HG03354 (cell line): ENCODE results near the gene FAM13A.

Source experiments
- ATAC-seq: cut with Tn5 transposase; IDR thresholded peaks from one replicate; pipeline ENCODE4 v1.9.1; 2021; ENCODE audit warnings: mild to moderate bottlenecking; ENCODE audit not compliant: unreplicated experiment, poor library complexity, severe bottlenecking

The FAM13A gene

DNA sequence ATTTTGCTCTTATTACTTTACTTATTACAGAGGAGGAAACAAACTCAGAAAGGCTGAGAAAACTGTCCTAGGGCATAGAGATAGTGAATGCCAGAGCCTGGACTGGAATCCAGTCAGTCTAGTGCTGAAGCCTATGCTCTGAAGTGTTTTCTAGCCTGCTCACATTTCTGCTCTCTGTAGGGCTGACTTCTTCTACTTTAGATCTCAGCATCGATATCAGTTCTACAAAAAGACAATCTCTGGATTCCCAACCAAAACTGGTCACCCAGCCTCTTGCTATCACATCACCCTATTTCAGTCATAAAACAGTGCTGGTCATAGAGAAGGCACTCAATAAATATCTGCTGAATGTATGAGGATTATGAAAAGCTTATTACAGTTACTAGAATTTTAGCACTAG lies 87.2 kb downstream of the FAM13A start:
- no peak for ATAC-seq

DNA sequence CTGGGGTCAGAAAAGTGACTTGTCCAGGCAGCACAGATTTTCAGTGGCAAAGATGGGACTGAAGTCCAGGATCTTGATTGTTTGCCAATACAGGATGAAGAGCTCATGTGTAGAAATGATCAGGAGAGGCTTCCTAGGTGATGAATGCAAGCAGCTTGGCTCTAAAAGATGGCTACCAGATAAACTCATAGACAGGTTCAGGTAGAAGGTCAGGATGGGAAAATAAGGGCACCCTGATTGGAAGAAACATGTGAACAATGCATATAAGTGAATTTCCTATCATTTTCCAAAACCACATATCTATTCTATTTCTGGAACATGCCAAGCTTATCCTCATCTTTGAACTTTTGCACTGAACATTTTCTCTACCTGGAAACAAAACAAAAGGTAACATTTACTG lies 87.7 kb downstream of the FAM13A start:
- ATAC-seq: no peak

DNA sequence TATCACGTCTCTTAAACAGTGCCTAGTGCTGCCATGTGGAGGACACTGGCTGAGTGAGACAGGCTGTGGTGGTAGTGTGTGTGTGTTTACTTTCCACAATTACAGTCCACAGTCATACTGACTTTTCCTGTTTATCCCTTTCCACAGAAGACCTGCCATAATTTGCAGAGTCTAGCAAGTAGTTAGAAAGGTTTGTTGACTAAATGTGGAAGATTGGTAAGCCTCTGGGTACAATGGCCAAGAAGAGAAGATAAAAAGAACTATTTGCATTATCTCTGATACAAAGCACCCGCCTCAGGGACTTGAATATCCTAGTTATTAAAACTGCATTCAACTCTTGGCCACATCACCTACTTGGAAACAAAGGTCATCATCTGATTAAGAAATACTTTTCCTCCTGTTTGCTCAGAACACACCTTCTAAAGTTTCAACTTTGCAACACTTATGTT lies 89.1 kb downstream of the FAM13A start:
- no peak for ATAC-seq

DNA sequence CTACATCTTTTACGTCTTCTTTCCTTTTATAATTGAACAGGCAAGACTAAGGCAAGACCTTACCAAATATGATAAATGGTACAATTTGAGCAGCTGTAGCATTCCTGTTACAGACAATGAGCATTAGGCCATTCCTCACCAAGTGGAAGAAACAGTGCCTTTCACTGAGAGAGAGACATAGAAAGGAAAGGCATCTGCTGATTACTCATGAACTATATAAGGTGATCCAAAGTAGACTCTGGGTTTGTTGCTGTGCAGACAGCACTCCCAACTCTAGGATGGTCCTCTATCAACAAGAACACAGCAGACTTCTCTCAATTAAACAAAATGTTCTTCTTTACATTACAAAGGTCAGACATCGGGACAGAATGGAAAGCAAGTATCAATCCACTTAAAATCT lies 91.9 kb downstream of the FAM13A start:
- no peak for ATAC-seq

DNA sequence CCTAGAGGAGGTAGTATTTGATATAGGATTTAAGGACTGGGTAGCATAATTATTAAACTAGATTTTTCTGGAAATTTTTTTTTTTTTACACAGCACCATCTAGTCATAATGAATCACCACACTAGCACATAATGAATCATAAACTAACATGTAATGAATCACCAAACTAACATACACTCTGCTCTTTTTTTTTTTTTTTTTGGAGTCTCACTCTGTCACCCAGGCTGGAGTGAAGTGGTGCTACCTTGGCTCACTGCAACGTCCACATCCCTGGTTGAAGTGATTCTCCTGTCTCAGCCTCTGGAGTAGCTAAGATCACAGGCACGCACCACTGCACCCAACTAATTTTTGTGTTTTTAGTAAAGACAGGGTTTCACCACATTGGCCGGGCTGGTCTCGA lies 92.5 kb downstream of the FAM13A start:
- peak; percentile 75 for ATAC-seq

DNA sequence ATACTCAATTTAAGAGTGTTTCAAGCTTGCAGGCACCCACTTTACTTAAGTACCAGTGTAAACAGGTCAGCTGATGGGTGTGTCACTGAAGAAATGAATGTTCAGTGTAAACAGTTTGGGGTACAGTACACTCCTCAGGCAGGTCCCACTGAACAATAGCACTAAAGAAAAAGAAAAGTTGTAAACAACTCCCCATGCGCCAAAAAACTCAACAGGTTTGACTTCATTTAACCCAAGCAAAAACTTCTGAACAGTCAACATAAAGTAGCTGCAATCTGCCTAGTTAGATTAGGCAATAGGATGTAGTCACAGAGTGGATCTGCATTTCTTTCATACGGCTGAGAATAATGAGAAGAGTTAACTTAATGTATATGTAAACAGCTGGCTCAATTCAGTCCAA lies 93.2 kb downstream of the FAM13A start:
- ATAC-seq: peak; percentile 26

DNA sequence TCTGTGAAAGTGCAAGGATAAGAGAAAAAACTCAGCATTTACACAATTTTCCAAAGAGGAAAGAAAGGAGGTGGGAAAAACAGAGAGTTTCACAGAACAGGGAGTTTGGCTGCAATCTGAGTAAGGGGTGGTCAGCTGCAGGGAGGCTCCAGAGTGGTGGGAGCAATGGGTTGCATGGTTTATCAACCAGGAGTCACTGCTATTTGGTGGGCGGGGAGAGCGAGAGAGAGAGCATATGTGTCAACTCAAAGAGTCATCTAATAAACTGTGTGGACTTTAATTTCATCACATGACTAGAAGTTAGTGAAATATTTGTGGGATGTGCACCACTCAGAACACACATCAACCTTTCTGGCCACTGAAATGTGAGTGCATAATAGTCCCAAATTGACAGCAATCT lies 94.6 kb downstream of the FAM13A start:
- ATAC-seq: no peak

DNA sequence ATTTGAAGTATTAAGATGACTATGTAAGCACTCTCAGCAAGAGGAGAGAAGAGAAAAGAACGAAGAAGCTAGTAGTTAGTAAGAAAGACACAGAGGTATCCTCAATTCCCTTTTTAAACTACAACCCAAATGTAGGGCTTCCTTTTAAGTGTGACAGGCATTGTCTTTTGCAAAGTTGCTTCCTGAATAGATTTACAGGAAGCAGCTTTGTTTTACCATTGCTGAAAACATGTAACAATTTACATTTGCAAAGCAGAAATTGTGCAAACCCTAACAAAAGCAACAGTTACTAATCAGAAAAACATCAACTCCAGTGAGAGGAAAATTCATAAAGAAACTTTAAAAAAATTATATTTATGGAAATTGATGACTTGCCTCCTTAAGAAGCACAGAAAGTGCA lies 96.4 kb downstream of the FAM13A start:
- no peak for ATAC-seq

DNA sequence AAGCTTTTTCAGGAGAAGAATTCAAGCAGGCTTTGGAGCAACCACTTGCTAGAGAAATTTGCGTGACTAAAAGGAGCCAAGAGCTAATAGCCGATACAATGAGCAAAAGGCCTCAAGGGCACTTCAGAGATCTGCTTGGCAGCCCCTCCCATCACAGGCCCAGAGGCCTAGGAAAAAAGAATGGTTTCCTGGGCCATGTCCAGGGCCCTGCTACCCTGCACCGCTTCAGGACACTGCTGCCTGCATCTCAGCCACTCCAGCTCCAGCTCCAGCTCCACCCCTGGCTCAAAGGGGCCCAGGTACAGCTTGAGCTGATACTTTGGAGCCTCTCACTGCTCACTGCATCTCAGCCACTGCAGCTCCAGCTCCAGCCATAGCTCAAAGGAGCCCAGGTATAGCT lies 98.9 kb downstream of the FAM13A start:
- ATAC-seq: no peak

DNA sequence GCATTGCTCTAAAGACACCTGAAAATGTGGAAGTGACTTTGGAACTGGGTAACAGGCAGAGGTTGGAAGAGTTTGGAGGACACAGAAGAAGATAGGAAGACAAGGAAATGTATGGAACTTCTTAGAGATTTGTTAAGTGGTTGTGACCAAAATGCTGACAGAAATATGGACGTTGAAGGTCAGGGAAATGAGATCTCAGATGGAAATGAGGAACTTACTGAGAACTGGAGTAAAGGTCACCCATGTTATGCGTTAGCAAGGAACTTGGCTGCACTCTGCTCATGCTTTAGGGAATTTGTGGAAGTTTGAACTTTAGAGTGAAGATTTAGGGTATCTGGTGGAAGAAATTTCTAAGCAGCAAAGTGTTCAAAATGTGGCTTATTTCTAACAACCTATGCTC lies 99.4 kb downstream of the FAM13A start:
- no peak for ATAC-seq

DNA sequence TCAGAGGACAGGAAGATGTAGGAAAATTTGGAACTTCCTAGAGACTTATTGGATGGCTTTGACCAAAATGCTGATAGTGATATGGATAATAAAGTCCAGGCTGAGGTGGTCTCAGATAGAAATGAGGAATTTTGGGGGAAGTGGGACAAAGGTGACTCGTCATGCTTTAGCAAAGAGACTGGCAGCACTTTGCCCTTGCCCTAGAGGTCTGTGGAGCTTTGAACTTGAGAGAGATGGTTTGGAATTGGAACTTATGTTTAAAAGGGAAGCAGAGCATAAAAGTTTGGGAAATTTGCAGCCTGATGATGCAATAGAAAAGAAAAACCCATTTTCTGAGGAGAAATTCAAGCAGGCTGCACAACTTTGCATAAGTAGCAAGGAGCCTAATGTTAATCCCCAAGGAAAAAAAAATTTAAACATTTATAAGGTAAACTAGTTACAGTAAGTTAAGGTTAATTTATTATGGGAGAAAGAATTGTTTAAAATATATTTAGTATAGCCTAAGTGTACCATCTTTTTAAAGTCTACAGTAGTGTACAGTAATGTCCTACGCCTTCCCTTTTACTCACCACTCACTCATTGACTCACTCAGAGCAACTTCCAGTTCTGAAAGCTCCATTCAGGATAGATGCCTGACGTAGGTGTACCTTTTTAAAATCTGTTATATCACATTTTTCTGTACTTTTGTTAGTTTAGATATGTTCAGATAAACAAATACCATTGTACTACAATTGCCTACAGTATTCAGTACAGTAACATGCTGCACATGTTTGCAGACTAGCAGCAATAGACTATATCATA lies 101.2 kb downstream of the FAM13A start:
- ATAC-seq: no peak

DNA sequence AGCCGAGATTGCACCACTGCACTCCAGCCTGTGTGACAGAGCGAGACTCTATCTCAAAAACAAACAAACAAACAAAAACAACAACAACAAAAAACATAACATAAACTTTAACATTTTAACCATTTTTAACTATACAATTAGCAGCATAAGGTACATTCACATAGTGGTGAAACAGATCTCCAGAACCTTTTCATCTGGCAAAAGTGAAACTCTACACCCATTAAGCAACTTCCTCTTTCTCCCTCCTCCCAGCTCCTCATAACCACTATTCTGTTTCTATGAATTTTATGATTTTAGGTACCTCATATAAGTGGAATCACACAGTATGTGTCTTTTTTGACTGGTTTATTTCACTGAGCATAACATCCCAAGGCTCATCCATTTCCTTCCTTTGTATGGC lies 103.6 kb downstream of the FAM13A start:
- ATAC-seq: peak; percentile 73

DNA sequence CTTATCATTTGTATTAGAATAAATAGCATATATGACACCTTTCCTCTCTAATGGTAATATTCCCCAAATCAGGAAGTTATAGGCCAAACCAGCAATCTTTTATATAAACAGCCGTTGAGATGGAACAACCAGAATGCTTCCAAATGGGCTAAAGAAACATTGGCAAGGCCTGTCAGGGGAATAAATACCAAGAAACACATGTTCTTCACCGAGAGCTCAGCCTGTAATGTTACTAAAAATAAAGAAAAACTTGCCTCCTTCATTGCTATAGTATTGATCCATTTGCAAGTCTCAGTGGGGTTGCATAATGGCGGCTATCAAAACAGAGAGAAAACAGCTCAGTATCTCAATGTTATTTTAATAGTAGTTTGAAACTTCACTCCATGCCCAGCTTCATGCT lies 104.9 kb downstream of the FAM13A start:
- ATAC-seq: no peak

DNA sequence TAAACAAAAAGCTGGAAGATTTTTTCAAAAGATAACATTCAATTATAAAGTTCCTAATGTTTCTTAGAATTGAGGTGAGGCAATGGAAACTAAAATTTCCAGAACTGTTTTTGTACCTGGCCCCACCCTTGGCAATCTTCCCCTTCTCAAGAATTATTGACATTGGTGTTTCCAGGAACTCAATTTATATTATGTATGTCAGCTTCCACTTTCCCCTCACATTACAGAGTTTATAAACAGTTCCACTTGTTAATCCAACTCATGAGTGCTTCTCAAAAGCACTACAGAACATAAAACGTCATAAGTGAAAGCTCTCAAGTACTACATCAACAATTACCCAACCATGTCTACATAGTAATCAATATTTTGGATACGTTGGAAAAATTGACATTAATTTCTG lies 107.4 kb downstream of the FAM13A start:
- ATAC-seq: no peak

DNA sequence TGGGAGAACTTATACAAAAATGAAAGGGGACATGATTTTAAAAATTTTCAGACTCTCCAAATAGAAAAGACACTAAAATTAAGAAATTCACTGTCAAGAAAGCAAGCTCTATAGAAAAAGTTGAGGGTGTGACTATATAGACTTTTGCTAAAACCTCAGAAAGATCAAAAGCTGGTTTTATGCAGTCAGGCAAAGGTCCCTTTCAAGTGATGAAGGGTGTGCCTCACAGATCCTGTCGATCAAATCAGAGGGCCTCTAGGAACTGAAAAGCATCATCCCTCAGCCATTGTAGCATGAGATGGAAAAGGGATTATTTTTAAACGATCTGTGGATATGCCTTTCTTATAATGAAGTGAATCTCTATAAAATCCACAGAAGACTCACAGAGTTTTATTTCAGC lies 116.5 kb downstream of the FAM13A start:
- no peak for ATAC-seq

DNA sequence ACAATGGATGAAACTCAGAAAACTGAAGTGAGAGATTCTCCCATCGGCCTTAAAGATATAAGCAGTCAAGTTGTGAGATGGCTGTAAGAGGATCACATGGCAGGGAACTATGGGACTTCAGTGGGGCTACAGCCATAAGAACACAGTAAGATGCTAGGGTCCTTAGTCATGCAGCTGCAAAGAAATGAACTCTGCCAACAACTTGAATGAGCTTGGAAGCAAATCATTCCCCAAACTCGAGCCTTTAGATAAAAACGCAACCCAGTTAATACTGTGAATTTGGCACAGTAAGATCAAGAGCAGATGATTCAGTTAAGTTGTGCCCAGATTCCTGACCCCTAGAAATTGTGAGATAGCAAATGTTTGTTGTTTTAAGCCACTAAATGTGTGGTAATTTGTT lies 117.3 kb downstream of the FAM13A start:
- no peak for ATAC-seq

DNA sequence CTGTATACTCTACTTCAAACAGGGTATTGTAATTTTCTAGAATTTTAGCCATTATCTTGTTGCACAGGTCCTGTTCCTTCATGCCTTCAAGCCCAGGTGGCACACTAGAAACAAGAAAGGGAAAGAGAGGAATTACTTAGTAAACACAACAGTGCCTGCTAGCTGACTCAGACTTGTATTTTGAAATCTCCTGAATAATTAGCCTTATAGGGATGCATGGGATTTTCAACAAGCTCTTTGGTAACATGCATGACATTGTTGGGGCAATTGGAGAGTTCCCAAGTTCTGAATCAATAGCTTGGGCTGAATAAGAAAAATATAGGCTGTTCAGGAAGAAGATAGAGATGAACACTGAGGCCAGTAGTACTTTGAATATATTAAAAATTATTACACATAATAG lies 118.8 kb downstream of the FAM13A start:
- no peak for ATAC-seq

DNA sequence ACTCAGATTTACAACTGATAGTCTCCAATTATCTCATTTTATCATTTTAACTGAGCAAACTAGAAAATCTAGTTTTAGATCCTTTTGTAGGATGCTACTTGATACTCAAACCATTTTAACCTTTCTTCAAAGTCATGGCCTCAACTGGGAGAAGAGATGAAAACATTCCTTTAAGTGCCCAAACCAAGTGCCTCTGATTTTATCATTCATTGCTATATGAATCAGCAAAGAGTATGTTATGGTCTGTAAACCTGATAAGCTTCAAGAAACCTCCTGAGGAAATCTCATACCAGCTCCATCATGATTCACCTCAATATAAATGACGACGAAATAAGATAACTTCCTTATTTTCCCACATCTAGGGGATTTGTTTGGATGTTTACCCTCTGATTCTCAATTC lies 119.9 kb downstream of the FAM13A start:
- ATAC-seq: no peak

DNA sequence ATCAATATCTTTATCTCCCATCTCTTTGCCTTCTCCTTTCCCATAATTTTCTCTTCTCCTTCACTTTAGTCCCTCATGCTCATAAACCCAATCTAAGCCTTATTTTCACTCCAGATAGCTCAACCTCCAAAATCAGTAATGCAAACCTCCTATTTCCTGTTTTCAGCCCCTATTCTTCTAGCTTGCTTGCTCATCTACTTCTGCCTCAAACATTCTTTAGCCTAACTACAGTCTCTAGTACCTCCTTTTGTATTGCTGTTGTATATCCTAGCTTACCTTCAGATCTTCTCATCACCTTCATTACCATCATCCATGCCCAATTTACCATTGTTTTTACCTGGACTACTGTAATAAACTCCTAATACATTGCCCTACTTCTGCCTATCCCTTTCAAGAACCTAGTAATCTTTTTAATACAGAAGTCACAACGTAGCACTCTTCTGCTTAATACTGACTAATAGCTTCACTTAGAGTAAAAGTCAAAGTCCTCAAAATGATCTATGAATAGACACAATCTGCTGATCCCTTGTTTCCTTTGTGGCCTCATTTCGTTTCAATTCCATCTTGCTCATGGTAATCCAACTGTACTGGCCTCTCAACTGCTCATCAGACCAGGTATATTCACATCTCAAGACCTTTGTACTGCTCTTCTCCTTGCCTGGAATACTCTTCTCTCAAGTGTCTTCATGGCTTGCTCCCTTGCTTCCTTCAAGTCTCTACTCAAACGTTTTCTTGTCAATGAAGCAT lies 123.4 kb downstream of the FAM13A start:
- no peak for ATAC-seq

DNA sequence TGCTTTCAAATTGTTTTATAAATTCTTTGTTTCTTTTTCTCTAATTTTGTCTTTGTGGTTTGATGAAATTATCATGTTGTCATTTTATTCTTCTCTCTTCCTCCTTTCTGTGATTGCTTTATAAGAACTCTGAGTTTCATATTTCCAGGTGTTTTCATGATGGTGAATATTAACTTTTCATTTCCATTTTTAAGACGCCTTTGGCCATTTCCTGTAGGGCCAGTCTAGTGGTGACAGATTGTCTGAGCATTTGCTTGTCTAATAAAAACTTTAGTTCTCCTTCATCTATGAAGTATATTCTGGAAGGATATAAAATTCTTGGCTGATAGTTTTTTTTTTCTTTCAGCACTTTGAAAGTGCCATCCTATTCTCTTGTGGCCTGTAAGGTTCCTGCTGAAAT lies 128.1 kb downstream of the FAM13A start:
- ATAC-seq: no peak

DNA sequence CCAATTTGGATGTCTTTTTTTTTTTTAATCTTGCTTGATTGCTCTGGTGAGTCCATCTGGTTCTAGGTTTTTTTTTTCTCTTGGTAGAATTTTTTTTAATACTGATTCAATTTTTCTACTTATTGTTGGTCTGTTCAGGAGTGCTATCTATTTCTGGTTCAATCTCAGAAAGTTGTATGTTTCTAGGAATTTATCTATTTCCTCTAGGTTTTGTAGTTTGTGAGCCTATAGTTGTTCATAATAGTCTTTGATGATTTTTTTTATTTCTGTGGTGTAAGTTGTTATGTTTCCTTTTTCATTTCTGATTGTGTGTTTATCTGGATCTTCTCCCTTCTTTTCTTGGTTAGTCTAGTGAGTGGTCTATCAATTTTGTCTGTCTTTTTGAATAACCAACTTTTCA lies 129.6 kb downstream of the FAM13A start:
- no peak for ATAC-seq
